GM18519 (cell line): ENCODE results near the gene HMOX1.

Experiments
- ATAC-seq: cut with Tn5 transposase; IDR thresholded peaks from one replicate; pipeline ENCODE4 v1.9.1; 2021; ENCODE audit warnings: mild to moderate bottlenecking, moderate library complexity; ENCODE audit not compliant: unreplicated experiment, low FRiP score

HMOX1 gene, protein sequence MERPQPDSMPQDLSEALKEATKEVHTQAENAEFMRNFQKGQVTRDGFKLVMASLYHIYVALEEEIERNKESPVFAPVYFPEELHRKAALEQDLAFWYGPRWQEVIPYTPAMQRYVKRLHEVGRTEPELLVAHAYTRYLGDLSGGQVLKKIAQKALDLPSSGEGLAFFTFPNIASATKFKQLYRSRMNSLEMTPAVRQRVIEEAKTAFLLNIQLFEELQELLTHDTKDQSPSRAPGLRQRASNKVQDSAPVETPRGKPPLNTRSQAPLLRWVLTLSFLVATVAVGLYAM

DNA sequence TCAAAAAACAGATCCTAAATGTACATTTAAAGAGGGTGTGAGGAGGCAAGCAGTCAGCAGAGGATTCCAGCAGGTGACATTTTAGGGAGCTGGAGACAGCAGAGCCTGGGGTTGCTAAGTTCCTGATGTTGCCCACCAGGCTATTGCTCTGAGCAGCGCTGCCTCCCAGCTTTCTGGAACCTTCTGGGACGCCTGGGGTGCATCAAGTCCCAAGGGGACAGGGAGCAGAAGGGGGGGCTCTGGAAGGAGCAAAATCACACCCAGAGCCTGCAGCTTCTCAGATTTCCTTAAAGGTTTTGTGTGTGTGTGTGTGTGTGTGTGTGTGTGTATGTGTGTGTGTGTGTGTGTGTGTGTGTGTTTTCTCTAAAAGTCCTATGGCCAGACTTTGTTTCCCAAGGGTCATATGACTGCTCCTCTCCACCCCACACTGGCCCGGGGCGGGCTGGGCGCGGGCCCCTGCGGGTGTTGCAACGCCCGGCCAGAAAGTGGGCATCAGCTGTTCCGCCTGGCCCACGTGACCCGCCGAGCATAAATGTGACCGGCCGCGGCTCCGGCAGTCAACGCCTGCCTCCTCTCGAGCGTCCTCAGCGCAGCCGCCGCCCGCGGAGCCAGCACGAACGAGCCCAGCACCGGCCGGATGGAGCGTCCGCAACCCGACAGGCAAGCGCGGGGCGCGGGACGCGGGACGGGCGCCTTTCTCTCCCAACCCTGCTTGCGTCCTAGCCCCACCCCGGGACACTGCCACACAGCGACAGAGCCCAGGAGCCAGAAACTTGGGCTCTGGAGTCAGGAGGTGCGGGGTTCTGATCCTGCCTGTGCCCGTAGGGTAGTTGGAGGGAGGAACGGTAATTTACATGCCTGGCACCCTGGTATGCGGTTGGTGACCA lies at the start of gene HMOX1:
HMOX1 (plus strand) TSS at position 560 of the 887 bp plus-strand sequence; CDS start at position 638, 78 bp downstream.
- ATAC-seq: no peak

DNA sequence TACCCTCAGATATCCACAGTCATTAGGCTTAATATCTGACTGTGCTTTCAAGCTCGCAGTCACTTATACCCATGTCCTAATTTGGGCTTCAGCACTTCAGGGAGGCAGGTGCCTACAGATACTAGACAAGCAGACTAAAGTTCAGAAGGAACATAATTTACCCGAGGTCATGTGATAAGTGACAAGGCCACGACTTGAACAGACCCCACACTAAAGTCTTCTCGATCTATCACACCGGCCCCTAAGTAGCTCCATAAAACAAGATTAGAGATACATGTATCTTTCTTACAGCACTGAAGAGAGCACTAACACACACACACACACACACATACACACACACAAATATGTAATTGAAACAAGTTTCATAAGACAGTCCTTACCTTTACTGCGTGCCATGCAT lies 48.6 kb upstream of the HMOX1 start:
- no peak for ATAC-seq

DNA sequence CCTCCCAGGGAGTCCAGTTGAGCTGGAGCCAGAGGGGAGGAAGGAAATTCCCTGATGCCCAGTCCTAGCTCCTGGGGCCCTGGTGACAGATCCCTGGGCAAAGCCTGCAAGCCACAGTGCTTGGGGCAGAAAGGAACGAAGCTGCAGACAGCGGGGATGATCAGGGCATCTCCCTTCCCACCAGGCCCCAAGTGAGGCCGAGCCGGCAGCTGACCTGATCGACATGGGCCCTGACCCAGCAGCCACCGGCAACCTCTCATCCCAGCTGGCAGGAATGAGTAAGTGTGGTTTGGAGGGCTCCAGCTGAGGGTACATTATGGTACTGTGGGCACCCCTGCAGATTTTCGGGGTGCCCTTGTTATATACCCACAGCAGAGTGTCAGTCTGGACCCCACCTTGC lies 47.7 kb upstream of the HMOX1 start:
- ATAC-seq: no peak

DNA sequence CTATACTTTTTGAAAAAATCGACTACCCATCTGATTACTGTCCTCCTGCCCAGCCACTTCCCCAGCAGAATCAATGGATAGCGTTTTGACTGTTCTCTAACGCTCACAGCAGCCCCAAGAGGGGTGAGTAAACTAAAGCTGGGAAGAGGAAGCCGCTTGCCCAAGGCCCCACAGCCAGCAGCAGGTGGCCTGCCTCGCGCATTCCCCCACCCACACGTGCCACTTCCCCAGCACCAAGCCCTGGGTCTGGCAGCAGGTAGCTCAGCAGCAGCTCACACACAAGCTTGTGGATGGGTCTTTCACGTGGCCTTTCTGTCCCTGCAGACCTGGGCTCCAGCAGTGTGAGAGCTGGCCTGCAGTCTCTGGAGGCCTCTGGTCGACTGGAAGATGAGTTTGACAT lies 46.9 kb upstream of the HMOX1 start:
- no peak for ATAC-seq

DNA sequence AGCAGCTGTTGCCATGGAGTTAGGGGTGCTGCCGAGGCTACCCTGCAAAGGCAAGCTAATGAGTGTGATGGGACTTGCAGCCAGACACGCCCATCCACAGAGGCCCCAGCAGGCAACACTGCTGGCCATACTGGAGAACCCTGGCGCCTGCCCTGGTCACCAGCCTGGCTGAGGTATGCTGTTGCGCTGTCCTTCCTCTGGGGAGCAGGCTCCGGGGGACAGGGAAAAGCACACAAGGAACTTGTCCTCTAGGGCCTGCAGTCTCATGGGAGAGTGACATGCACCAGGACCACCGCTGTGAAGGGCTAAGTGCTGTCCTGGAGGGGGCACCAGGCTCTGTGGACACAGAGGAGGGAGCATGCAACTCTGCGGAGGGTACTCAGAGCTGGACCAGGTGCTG lies 45.4 kb upstream of the HMOX1 start:
- no peak for ATAC-seq

DNA sequence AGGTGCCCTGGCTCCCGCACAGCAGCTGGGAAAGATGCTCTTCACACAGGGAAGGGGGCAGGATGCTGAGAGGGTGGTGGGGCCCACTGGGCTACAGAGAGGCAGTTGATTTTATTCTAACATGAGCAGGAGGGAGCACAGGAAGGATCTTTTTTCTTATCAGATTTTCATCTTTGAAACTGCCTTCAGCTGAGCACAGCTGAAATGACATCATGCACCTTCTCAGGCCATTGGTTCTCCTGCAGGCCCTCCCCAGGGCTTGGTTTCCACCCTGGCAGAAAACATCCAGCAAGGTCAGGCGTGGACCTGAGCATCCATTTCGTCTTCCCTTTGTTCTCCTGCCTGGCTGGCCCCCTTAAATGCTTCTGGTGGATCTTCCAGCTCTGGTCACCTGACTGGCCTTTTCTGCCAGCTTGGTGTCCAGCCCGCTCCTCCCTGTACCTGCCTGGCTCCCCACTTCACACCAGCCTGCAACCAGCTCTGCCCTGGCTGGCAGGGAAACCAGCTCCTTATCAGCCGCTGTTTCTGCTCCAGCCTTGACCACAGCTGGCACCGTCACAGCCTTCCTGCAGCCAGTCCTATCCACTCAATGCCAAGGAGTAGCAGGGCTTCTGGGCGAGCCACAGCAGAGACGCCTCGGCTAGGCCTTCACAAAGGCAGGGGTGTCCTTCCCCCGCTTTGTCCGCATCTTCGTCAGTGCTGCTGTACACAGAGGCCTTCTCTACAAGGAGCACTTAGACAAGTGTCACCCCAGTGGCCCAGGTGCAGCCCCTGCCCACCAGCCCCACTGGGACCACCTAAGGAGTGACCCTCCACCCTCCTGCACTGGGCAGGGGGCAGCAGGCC lies 44.7 kb upstream of the HMOX1 start:
- ATAC-seq: no peak

DNA sequence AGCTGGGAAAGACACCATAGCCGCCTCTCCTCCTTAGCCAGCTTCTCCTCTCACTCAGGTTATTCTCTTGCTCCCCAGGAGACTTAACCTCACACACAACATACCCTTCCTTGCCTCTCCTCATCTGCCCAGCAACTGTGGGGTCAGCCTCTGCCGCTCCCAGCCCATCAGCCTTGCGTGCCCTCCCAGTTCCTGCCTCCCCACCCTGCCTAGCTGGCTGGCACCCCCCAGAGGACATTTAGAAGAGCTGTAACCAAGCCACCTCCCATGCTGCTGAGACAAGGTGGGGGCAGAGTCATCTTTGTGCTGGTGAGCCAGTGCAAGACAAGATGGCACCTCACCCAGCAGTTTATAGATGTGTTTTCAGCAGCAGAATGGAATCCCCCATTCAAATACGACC lies 43.0 kb upstream of the HMOX1 start:
- ATAC-seq: no peak

DNA sequence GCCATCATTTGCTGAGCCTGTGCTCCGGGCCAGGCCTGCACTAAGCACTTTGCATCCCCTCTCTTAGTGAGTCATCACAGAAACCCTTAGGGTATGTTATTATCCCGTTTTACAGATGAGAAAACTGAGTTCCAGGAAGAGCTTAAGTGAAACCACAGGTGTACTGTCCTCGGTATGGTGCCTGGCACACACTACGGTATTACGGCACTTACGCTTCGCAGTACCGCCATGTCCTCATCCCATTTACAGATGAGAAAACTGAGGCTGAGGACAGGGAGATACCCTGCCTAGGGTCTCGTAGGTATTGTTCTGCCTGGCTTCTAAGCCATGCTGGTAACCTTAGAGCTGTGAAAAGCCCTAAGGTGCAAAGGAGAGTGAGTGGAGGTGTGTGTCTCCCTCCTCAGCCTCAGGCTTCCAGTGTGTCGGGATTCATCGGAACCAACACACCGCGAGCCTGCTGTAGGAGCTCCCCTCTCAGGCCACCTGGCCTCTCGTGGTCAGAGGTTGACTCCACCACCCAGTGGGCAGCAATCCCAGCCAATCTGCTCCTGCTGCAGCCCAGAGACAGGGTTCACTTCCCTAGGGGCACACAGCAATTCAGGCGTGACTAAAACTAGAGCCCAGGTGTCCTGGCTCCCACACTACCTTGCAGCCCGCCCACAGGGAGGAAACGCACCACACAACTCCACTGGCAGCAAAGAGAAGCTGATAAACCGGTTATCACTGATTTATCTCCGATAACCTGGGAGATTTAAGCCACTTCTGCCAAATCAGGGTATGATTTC lies 39.6 kb upstream of the HMOX1 start:
- ATAC-seq: no peak

DNA sequence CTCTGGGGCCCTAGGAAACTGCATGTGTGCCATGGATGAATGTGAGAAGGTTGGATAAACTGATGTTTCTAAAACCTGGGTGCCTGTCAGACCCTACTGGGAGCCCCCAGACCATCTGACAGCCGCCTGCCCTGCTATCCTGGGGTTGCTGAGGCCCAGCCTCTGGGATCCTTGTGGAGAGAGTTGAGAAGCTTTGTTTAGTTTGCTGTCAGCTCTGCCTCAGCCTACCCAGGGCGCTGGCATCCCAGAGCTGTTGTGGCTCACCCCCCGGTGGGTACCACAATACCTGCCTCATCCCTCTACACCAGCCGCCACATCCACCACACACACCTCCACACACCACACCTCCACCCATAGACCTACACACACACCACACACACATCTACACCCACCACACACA lies 38.5 kb upstream of the HMOX1 start:
- no peak for ATAC-seq

DNA sequence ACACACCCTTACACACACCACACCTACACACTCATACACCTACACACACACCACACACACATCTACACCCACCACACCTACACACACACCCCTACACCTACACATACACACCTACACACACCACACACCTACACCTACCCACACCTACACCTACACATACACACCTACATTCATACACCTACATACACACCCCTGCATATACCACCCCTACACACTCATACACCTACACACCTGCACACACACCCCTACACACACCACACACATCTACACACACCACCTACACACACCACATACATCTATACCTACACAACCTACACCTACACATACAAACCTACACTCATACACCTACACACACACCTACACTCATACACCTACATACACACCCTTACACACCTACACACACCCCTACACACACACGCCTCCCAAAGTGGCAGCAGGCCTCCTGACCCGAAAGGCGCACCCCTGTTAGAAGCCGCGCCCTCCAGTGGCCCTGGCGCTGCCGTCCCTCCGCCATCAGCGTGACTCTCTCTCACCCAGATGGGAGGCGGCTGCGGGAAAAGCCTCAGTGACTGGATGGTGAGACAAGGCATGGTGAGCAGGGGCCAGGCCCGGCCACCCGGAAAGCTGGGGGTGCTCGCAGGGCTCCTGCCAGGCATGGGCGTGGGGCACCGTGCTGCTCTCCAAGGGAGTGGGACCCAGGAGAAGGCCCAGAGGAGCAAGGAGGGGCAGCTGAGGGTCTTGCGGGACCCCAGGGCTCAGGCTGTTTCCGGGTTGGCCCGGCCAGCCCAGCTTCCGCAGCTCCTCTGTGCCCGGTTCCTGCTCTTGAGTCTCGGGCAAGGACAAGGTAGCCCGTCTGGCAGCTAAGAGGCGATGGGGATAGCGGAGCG lies 37.0 kb upstream of the HMOX1 start:
- no peak for ATAC-seq

DNA sequence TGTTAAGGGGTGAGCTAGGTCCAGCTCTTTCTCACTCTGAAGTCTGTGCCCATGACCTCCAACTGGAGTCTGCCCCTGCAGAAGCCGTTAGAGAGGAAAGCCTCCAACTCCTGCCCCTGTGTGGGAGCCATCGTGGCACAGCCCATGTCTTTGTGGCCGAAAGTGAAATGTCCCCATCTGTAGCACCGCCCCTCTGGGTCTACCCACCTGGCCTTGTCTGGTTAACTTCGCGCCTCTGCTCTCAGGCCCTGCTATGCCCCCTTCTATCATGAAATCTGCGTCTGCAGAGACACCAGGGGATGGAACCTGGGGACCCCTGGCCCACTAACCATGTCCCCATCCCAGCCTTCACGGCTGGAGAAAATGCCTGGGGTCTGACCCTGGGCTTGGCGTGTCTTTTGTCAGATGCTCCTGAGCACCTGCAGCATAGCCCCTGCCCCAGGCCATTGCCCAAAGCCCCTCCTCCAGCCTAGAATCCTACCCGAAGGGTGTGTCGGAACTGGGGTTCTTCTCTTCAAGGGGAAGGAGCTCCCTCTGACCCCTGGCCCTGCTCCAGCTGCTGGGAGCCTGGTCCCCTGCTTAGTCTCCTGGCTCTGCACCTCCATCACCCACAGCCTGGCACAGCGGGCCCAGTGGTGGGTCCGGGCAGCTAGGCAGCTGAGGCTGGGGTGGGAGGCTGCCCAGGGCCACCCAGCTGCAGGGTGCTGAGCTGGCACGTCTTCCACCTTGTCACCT lies 35.8 kb upstream of the HMOX1 start:
- no peak for ATAC-seq

DNA sequence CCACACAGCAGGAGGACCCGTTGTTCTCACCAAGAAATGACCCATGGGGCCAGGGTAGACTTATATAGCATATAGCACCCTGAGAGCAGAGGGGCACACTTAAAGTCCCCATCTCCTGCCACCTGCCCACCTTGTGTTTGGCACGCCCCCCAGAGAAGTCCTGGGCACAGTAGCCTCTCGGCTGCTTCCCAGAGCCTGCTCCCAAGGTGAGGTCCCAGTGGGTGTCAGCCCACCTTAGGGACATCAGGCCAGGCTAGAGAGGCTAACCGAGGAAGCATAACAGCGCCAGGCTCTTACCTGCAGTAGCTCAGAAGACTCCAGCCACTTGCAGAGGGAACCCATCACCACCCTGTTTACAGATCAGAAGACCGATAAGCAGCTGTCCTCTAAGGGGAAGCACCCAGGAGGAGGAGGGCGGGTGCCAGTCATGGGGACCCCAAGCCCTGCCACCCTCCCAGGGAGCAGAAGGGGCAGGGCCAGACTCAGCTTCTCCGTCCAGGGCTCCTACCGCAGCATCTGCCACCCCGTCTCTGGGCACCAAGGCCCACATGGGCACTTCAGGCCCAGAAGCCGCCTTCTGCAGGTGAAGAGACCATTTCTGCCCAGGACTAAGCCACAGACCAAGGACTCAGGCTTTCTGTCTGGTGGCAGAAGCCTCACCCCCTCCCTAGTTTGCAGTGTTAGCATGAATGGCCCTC lies 34.9 kb upstream of the HMOX1 start:
- ATAC-seq: no peak

DNA sequence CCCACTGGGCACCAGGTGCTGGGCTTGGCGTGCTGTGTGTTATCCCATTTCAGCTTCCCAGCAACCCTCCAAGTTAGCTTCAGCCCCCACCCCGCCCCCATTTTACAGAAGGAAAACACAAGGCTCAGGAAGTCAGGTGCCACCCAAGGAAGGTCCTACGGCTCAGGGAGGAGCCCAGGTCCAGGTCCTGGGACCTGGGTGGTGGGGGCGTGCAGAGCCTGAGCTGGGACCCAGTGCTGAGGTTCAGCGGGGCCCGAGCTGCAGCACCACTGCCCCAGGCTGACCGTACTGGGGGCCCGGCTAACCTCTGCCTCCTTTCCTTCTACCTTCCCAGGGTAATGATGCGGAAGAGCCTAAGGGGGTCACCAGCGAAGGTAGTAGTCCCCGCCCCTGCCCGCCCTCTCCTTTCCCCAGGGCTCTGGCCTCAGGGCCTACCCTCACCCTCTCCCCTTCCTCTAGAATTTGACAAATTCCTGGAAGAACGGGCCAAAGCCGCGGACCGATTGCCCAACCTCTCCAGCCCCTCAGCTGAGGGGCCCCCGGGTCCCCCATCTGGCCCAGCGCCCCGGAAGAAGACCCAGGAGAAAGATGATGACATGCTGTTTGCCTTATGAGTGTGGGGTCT lies 34.2 kb upstream of the HMOX1 start:
- ATAC-seq: no peak

DNA sequence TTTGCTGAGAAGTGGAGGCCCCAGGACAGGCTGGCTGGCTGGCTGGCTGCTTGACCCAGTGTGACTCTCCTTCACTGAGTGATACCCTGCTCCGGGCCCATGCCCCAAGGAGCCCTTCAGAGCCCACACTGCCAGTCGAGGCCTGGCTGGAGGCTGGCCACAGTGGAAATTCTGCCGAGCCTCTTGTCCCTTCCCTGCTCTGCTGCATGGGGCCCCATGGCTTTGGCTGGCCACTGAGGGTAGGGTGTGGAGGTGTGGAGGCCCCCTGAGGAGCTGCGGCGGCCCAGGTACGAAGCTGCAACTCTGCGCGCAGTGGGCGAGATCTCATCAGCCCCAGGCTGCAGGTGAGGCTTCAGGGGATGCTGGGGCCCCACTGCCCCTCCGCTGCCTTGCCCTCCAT lies 33.4 kb upstream of the HMOX1 start:
- ATAC-seq: no peak

DNA sequence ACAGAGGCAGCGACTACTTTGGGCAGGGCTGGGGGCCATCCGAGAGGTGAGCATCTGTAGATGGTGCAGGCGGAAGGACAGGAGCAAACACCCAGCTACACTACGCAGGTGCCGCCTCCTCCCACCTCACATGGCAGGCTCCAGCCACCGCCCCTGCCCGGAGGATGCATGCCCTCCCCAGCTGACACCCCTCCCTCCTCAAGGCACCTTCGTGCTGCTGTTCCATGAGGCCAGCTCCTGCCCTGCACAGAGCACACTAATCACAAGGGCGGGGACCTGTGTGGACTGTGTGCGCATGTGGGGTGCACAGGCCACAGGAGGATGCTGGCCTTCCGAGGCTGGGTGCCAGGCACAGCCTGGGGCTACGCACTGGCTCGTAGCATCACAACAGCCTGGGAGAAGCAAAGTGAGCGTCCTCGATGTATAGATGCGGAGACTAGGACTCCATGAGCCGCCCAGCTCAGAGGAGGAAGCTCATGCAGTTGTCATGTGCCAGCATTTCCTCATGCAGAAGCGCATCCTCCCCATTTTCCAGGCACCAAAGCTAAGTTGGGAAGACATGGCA lies 32.8 kb upstream of the HMOX1 start:
- ATAC-seq: no peak

DNA sequence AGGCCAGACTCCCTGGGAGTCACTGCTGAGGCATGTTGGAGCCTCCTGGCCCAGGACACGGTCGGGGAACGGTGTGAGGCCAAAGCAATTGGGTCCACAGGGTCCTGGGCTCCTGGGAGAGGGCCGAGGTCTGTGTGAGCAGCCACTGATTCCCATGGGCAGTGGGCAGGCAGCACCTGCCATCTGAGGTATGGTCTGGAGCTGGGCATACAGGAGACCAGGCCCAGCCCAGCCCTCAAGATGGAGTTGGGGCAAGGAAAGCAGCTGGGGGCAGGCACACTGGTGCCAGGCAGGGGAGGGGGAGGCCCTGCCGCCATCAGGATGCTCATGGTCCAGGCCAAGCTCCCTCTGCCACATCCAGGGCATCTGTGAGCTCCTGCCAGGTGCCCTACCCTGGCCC lies 32.2 kb upstream of the HMOX1 start:
- ATAC-seq: no peak

DNA sequence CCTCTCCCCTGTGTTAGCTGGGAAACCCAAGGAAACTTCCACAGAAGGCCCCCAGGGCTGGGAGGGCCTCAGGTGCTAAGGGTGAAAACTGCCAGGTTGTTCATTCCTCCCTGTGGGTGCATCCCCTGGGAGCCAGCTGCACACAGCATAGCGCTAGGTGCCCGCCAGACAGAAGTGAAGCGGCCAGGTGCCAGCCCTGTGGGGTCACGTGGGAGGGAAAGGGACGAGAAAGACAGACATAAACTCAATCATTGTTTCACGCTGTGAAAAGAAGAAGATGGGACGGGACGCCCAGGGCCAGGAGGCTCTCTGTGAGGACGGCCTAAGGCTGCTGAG lies 31.6 kb upstream of the HMOX1 start:
- no peak for ATAC-seq
